PFSK-1 (cell line): ENCODE data around the gene MED8.

Experiments used
- FOXP2 ChIP-seq: optimal IDR thresholded peaks from 2 replicates; pipeline ENCODE3; 2011; ENCODE audit warnings: borderline replicate concordance, control low read depth, inconsistent platforms; ENCODE audit not compliant: insufficient read depth; ENCODE audit errors: extremely low read length, extremely low read depth
- POLR2AphosphoS5 ChIP-seq: IDR thresholded peaks from 2 replicates; pipeline ENCODE4 v1.6.1; 2012; ENCODE audit warnings: low read depth, mild to moderate bottlenecking, control low read depth, low read length, moderate library complexity
- SIN3A ChIP-seq: IDR thresholded peaks from 2 replicates; pipeline ENCODE4 v1.6.1; 2012; ENCODE audit warnings: mild to moderate bottlenecking, low read length, moderate library complexity, borderline replicate concordance; ENCODE audit not compliant: insufficient read depth
- TAF1 ChIP-seq: IDR thresholded peaks from 2 replicates; pipeline ENCODE4 v1.6.1; 2012; ENCODE audit warnings: low read length, control low read depth, borderline replicate concordance; ENCODE audit not compliant: insufficient read depth
- TF ChIP-seq, protein P1 (sequence below), 2 experiments: IDR thresholded peaks; 2 replicates each; pipeline versions ENCODE4 v1.6.1 to v1.8.0; 2011 to 2012; ENCODE audit warnings: low read depth in 2 of 2, low read length in 2 of 2, control low read depth in 1 of 2, inconsistent platforms in 1 of 2, mild to moderate bottlenecking in 1 of 2, moderate library complexity in 1 of 2; ENCODE audit not compliant: insufficient read depth in 1 of 2

MED8 gene

DNA sequence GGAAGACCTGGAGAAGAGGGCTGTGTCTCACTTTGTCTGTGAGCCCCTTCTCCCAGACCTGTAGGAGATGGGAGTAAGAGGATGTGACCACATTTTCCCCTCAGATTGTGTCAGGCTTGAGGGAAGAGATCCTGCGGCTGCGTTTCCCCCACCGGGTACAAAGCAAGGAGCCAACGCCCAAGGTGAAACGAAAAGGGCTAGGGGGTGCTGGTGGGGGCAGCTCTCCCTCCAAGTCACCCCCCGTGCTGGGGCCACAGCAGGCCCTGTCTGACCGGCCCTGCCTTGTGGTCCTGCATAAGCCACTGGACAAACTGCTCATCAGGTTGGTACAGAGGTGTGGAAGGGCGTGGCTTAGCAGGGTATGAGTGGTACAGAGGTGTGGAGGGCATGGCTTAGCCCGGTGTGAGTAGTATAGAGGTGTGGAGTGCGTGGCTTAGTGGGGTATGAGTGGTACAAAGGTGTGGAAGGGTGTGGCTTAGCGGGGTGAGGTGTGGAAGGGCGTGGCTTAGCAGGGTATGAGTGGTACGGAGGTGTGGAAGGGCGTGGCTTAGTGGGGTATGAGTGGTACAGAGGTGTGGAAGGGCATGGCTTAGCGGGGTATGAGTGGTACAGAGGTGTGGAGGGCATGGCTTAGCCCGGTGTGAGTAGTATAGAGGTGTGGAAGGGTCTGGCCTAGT, 33.5 kb upstream of the MED8 start:
- TF ChIP-seq POLR2AphosphoS5 (no peak), SIN3A (no peak), TAF1 (no peak), FOXP2 (no peak)
- TF ChIP-seq, protein P1, sequence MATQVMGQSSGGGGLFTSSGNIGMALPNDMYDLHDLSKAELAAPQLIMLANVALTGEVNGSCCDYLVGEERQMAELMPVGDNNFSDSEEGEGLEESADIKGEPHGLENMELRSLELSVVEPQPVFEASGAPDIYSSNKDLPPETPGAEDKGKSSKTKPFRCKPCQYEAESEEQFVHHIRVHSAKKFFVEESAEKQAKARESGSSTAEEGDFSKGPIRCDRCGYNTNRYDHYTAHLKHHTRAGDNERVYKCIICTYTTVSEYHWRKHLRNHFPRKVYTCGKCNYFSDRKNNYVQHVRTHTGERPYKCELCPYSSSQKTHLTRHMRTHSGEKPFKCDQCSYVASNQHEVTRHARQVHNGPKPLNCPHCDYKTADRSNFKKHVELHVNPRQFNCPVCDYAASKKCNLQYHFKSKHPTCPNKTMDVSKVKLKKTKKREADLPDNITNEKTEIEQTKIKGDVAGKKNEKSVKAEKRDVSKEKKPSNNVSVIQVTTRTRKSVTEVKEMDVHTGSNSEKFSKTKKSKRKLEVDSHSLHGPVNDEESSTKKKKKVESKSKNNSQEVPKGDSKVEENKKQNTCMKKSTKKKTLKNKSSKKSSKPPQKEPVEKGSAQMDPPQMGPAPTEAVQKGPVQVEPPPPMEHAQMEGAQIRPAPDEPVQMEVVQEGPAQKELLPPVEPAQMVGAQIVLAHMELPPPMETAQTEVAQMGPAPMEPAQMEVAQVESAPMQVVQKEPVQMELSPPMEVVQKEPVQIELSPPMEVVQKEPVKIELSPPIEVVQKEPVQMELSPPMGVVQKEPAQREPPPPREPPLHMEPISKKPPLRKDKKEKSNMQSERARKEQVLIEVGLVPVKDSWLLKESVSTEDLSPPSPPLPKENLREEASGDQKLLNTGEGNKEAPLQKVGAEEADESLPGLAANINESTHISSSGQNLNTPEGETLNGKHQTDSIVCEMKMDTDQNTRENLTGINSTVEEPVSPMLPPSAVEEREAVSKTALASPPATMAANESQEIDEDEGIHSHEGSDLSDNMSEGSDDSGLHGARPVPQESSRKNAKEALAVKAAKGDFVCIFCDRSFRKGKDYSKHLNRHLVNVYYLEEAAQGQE (IDR thresholded peaks at IDR 0.05; ENCODE audit: insufficient read depth in 1 of 2, low read depth in 2 of 2, low read length in 2 of 2), result no peak

DNA sequence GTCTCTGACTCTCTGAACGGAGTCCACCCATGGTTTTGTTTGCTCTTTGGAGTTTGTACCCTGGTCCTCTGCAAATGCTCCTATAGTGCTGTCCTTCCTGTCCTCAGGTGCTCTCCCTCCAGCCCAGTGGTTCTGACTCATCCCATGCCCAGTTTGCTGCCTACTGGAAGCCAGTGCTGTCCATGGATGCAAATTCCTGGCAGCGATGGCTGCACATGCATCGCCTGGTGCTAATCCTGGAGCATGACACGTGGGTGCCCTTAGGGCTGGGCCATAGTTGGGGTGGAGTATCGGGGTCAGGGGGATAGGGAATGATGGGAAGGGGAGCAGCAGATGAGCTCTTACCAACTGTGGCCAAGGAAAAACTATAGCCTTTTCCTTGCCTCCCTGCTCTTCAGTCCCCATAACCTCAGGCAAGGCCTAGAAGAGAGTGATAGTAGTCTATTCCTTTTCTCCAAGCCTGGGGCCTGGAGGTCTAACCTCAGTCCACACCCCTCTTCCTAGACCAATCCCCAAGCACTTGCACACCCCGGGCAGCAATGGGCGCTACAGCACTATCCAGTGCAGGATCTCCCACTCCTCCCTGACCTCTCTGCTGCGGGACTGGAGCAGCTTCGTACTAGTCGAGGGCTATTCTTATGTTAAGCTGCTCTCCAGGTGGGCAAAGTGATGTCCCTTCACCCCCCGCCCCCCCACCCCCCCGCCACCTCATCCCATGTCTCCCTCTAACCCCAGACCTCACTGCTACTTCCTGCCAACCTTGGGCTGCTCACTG, 32.6 kb upstream of the MED8 start:
- TF ChIP-seq, protein P1 (IDR thresholded peaks at IDR 0.05; ENCODE audit: insufficient read depth in 1 of 2, low read depth in 2 of 2, low read length in 2 of 2), result no peak
- no peak for TF ChIP-seq FOXP2
- no peak for TF ChIP-seq SIN3A
- TF ChIP-seq POLR2AphosphoS5, result no peak
- TF ChIP-seq TAF1, result no peak

DNA sequence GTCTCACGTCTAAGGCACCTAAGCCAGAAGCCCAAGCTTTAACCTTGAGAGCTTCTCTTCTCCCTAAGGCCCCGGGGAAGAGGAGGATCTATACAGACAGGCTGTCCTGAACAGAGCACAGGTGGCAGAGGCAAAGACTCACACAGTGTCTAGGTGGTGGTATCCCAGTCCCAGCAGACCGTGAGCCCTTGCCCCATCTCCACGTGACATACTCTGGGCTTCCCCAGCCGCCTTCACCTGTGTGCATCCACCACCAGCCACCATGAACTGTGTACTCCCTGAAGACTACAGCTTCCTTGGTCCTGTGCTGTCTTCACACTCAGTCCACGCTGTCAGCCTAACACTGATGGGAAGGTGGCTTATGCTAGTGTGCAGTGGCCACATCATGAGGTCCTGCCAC, 31.8 kb upstream of the MED8 start:
- no peak for TF ChIP-seq FOXP2
- TF ChIP-seq SIN3A, result no peak
- TF ChIP-seq TAF1, result no peak
- no peak for TF ChIP-seq POLR2AphosphoS5
- TF ChIP-seq, protein P1 (IDR thresholded peaks at IDR 0.05; ENCODE audit: insufficient read depth in 1 of 2, low read depth in 2 of 2, low read length in 2 of 2), result no peak

DNA sequence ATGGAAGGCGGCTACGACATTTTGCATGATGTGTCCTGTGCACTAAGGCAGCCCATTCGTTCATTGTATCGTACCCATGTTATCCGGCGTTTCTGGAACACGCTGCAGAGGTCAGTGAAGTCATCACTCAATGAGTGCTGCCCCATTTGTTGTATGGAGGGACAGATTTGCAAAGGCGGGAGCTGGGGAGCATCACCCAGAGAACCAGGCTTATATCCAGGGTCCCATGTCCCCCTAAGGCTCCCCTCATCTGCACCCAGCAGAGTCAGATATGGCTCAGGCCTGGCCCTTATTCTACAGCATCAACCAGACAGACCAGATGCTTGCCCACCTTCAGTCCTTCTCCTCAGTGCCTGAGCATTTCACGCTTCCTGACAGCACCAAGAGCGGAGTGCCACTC, 31.3 kb upstream of the MED8 start:
- TF ChIP-seq POLR2AphosphoS5 (no peak), SIN3A (no peak), FOXP2 (no peak), TAF1 (no peak)
- TF ChIP-seq, protein P1 (IDR thresholded peaks at IDR 0.05; ENCODE audit: insufficient read depth in 1 of 2, low read depth in 2 of 2, low read length in 2 of 2), result no peak
